Activated CD8-positive, alpha-beta memory T cell treated with anti-CD3 and anti-CD28 coated beads for 48 hours (primary cell): ENCODE measurements around the gene FYN.

Source experiments
- DNase-seq, 3 experiments: peaks; one replicate each; pipeline ENCODE4 v3.0.0-alpha.2; 2020; ENCODE audit warnings: low read depth in 2 of 3, low spot score in 2 of 3

FYN gene

DNA sequence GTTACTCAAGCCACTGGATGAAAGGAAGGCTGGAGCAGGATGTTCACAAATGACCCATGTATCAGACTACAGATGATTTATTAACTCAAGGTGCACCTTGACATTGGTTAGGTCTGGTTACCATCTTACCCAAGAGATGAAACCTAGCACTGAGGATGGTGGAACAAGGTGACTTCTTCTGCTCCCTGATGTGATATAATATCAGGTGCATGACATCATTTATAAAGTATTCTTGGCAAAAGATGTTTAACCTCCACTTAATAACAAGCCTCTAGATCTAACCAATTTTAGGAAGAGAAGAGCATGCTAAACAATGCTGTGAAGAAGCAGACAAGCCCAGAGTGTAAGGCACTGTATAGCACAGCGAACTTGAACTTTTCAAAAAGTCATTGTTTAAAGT lies 100.9 kb downstream of the FYN start:
- no peak for DNase-seq

DNA sequence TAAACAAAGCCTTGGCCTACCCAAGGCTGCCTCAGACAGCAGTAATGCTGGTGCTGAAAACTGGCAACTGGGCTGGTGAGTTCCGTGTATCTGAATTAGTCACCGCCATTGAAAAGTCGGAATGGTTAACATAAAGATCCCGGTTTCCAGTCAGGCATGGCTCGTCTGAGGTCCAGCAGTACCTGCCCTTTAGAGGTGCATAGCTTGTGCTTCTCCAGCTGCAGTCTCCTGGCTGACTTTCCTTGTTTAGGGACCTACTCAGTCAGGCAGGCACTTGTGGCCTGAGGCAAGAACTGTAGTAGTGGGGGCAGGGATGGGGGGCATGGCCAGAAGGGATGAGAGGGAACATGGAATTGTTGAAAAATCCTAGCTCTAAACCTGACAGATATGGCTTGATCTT lies 101.6 kb downstream of the FYN start:
- no peak for DNase-seq

DNA sequence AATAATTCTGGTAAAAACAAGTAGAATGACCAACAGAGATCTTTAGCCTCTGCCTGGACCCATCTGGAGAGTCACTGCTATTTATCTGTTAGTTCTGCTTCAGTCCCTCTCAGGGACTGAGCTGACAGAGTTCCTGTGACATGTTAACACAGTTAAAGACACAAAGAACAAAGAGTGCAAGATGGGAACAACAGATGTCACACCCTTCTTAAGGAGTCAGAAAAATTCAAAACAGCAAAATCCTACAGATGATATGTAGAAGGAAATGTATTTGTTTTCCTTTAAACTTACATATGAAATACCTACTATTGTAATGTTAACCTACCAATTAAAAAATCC lies 102.2 kb downstream of the FYN start:
- no peak for DNase-seq

DNA sequence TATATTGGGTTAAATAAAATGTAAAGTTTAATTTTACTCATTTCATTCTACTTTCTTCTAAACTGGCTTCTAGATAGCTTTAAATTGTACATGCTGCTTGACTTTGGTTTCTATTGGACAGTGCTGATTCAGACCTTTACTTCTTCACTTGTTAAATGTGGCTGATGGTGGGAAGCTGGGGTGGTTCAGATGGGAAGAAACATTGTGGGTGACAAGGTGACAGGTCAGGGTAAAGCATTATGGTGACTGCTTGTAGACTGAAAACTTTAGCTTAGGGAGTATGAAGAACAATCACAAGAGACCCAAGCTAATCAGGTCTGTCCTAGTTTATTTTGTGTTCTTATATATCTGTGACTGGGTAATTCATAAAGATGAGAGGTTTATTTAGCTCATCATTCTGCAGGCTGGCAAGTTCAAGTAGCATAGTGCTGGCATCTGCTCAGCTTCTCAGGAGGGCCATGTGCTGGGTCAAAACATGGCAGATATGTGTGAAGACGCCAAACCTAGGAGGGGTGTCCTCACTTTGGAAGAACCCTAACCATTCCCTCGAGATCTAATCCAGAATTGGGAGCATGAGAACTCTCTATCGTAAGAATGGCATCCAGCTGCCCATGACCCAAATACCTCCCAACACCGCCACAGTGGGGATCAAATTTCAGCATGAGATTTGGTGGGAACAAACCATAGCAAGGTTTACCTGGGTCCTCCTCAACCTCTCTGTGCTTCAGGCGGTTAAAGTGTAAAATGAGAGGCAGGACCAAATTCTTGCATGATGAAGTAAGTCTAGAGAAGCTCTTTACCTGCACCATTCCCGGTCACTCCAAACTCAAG lies 102.8 kb downstream of the FYN start:
- no peak for DNase-seq

DNA sequence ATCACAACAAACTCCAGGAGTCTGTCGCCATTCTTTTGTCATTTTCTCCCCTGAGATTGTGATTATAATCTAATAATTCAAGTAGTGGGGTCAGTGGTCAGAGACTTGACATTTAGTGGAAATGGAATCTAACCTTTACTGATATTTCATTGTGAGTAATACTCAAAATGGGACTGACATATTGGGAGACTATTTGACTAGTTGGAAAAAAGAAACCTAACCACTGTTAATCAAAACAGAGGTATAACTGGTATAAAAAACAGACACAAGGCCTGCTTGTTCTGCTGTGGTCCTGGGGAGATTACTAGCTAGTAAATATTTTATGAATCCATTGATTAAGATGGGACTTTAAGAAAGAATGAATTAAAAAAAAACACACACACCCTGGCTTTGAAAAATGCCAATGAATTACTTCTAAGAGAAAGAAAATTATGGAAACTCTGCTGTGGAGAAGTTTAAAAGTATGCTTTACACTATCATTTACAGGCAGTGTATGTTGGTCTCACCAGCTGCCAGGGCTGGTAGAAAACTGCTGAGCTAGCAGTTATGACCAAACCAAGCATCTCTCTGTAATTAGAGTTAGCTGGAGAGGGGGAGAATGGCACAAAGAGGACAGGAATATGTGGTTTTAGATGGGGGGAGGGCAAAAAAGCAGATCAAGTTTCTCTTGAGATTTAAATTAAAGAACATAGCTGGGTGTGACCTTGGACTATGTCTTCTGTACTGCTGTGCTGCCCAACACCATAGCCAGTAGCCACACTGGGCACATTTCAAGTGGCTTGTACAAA lies 103.7 kb downstream of the FYN start:
- DNase-seq: no peak

DNA sequence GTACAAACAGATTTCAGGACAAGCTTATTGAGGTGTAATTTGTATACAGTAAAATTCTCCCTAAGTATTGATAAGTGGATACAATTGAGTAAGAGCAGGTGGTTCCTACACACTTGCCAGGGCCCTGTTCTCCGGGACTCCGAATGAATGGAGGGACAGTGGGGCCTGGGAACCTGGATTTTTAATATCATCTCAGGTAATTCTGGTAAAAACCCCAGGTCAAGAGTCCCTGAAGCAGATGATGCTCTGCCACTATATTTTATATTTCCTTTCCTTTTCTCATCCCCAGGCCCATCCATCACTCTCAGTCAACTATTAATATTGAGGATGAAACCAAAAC lies 104.9 kb downstream of the FYN start:
- DNase-seq: no peak

DNA sequence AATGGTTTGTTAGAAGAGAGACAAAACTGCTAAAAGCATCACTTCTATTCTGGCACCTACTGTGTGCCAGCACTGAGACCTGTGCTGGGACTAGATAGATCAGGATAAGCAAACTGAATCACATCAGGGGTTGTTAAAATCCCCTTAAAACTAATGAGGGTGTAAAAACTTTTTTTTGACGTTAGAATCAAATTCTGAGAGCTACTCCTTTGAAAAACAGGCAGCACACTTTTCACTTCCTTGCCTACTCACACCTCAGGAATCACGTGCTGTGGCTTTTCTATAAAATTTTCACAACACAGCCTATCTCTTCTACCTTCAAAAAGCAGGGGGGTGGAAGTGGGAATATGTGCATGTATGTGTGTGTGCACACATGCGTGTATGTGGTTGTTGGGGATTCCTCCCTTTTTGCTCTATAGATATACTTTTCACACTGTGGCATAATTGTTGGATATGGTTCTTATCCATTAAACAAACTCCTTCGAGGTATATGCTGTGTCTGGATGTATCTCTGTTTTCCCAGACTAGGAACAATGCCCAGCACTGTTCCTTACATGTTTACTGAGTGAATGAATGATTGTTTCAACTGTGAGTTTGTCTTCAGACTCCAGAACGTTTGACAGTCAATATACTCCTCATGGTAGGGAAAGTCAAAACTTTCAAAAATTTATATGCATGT lies 105.4 kb downstream of the FYN start:
- DNase-seq: no peak

DNA sequence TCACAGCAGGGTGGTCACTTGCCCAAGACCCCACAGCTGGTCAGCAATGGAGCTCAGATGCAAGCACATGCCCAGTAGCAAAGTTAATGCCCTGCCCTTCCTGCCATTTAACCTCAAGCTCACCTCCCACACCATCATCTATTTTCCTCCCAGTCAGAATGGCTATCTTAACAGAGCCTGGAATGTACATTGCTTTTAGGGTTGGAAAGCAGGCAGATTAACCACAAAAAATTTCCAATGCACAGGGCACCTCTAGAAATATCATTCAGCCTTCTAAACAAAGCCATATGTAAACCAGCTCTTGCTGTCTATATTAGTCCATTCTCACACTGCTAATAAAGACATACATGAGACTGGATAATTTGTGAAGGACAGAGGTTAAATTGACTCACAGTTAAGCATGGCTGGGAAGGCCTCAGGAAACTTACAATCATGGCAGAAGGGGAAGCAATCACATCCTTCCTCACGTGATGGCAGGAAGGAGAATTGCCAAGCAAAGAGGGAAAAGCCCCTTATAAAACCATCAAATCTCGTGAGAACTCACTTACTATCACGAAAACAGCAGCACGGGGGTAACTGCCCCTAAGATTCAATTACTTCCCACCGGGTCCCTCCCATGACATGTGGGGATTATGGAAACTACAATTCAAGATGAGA lies 106.9 kb downstream of the FYN start:
- no peak for DNase-seq

DNA sequence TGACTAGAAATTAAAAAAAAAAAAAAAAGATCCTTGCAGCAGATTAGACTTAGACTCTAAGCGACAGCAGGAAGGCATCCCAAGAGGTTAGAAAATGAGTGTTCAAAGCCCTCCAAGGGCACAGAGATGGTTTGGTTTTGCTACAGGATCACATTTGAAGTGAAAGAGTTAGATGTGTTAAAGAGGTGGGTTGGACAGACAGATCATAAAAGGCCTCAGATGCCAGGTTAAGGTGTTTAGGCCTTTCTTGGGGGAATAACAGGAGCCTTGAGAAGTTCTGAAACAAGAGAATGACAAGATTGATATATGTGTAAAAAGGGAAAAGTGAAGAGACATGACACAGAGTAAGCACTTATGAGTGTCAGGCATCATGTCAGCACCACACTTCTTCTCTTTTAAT lies 107.5 kb downstream of the FYN start:
- DNase-seq: no peak

DNA sequence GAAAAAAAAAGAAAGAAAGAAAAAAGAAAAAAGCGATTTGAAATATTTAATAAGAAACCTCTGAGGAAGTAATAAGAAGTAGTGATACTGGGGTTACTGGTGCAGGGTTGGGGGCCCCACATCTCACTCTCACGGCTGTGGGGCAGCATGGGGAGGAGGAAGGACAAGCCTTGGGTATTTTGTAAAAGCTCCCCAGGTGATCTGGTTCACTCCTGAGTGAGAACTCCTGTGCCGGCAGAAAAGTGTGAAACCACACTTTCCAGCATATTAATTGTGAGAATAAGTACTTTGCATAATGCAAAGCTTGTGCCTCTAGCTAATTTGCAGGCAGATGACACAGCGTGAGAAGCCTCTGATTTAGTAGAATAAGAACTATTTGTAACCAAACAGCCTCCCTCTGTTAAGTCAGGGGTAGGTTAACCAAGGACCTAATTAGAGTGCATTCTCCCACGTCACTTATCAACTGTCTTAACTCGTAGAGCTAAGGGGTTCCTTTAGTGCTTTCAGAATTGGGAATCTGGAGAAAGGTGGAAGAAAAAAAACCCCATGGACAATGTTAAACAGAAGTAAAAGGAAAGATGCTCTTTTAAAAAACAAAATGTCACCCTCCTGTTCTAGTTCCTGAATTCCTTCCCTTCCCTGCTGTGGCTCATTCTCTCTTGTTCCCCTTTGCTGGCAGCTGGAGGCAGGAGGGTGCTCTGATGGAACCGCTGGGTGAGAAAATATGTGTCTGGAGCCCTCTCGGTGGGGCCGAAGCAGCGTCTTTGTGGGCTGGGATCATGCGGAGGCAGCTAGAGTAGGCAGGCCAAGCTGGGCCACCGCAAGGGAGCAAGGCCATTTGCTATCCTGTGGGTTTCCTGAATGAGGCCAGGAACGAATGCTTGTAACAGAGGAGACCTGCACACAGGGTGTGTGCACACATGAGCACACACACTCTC lies 108.7 kb downstream of the FYN start:
- DNase-seq: no peak

DNA sequence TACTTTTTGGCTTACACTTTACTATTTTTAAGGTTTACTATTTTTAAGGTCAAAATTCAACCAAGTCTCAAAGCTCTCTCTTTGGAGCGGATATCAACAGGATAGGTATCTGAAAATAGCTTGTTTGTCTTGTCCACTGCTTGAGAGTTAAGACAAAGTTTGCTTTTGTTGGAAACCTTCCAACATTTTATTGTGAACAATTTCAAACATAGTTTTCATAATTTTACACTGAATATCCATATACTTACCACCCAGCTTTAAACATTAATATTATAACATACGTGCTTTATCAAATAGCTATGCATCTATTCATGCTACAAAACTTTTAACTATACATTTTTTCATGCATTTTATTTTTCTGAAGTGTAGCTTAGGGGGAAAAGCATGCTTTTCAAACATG lies 109.9 kb downstream of the FYN start:
- no peak for DNase-seq

DNA sequence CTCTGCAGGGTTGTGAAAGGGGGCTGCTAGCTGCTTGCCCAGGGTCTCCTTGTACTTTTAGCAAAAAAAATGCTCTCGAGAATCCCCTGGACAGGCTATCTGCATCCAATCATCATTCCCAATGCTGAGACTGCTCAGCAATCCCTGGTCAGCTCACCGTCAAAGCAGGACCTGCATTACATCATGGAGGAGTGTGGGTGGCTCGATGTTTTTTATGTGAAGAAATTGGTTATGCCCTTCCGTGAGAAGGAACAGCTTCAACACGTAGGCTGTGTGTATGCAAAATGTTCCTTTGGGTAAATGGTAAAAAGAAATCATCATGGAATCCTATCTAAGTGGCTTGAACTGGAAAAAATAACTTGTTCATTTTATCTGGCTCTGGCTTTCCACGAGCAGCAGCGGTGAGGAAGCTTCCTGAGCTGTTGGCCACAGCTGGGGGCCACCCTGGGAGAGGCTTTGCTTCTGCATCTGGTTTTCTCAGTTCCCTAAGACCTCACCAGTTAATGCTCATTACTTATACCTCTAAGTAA lies 111.4 kb downstream of the FYN start:
- DNase-seq: no peak

DNA sequence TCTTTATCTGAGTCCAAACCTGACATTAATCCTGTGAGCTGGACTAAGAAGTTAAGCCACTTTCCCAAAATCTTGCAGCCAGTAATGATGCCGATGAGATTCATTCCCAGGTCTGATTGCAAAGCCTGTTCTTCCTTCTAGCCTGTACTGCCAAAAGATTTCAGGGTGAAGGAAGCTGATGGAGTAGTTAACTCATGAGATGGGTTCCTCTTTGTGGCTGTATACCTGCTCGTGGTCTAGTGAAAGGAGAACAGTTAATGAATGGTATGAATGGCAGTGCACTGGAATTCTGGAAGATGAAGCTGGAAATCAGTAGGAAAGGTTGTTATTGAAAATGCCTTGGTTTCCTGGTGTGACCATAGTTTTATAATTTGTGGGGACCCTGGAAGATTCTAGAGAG lies 112.0 kb downstream of the FYN start:
- DNase-seq: no peak

DNA sequence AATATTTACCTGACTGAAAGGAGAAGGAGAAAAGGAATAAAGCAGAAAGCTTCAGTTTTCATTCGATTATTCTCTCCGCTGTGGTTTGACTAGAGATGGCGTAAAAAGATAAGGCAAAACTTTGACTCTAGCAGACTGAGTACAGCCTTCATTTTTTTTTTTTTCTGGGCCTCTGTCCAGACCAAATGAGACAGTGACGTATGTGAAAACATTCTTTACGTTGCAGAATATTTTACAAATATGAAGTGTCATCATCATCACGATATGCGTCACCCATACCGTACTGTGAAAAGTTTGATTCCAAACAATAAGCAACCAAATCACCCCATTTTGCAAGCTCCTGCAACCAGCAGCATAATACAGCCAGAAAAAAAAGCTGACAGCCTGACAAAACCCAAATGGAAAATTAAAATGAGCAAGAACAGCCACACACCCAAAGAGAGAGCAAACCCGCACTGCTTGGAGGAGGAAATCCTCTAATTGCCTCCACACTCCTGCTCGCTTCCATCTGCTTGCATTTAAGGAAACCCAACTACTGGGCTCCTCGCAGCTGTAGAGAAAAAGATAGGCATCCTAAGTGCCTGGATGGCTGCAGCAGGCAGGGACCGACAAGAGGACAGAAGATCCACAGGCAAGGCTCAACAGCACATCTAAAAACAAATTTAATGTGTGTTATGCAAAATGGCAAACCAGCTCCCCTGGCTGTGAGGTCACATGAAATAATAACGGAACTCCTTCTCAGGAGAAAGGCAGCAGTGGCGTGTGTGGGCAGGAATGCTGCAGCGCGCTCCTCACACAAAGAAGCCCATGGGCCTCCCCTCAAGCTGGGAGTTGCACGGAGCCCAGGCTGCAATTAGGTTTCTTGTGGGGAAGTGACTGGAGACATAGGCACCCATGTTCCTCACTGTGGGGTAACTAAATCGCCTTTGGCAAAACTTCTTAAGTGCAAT lies 113.1 kb downstream of the FYN start:
- no peak for DNase-seq

DNA sequence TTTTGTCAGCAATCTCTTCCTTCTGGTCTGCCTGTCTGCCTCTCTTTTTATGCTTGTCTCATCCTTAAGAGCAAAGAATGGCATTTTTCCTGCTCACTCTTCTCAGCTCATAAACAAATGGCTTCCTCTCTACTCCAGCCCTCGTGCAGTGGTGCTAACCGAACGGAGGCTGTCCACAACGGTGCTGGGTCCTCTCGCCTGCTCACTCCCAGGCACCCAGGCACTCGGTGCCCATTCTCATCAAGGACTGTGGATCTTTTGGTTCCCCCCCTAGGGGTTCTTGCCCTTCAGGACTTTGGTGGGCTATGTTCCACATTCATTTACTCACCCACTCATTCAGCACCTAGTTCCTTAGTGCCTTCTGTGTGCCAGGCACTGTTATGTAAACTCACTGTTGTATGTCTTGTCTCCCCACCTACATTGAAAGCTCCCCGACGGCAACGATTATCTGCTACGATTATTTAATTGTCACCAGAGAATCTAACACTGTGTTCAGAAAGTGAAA lies 113.9 kb downstream of the FYN start:
- no peak for DNase-seq

DNA sequence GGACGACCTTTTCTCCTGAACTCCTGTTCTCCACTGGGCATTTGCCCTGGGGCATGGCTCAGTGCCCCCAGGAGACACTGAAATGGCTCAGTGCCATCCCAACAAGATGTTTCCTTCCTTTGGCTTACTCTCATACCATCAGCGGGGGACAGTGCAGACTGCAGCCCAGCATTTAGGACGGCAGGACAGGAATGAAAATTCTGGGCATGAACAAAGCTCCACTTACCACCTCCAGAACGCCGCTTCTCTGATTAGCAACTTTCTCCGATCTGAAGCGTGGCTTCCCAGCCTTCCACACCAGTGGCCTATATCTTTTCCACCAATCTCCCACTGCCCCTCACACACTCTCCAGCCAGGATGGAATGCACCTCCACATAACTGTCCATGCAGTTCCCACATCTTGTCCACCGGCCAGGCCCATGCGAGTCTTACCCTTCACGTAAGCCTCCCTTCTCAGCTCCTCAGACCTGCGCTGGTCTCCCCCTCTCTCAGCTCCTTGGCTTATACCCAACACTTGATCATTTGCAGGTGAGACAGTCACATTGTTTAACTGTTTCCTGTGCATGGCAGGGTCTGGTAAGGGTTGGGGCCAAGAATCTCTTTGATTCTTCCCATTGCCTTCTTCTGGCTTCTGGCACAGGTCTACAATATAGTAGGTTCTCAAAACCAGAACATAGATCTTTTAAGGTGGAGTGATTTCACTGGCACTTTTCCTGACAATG lies 114.5 kb downstream of the FYN start:
- no peak for DNase-seq

DNA sequence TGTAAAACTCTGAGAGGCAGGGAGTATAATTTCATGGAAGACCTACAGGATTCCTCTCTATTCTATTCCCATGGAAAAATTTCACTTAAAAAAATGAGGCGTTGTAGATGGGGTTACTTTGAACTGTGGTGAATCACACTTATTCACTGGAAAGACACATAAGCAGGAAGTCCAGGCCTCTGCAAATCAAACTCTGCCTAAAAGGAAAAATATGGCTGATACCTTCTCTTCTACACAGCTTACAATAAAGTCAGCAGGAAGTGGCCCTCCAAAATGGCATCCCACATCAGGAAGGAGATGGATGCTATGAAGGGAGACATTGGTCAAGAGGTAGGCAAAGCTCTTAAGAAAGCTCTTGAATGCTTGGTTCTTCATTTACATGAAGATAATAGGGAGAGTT lies 115.9 kb downstream of the FYN start:
- no peak for DNase-seq

DNA sequence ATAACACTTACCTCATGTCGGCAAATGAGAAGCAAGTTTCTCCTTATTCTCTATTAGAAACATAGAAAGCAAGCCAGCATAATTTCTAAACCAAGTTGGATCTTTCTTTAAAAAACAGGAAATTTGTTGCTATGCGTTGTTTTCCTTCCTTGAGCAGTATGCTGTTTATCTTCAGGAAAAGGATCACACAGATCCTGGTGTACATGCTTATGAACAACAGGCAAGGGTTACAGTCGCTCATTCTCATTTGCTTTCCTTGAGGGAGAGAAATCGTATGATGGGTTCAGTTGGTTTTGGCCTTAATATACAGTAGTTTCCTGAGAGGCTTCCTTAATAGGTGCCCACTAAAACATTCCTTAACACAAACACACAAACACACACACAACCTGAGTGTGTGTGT lies 118.8 kb downstream of the FYN start:
- no peak for DNase-seq
